DOHH2 (cell line): ENCODE measurements around the gene SLC6A3.

Source experiments
- CTCF ChIP-seq: fragments of 200-600 bp; sonication (generic); IDR thresholded peaks from one replicate; pipeline ENCODE4 v1.5.1; 2014; ENCODE audit warnings: antibody characterized with exemption, mild to moderate bottlenecking, low read depth, low read length; ENCODE audit not compliant: poor library complexity, severe bottlenecking
- EZH2phosphoT487 ChIP-seq: fragments of 200-600 bp; sonication (generic); IDR thresholded peaks from 2 replicates; pipeline ENCODE4 v1.6.1; 2017; ENCODE audit warnings: borderline replicate concordance, mild to moderate bottlenecking, antibody characterized with exemption, low read length, moderate library complexity, mixed read lengths

GRCh38 chr5:1421521-1422341, 23.5 kb downstream of the SLC6A3 start:
- TF ChIP-seq CTCF (no peak), EZH2phosphoT487 (no peak)
